Adrenal gland (tissue), 5 donors: ENCODE measurements around the gene PTPRD.

Experiments used
- POLR2A ChIP-seq, 2 donors: fragments of 450-650 bp; IDR thresholded peaks; one replicate each; pipeline ENCODE4 v1.6.1; 2017; ENCODE audit warnings: antibody characterized with exemption in 2 of 2, mild to moderate bottlenecking in 2 of 2, moderate library complexity in 1 of 2
- TF ChIP-seq, protein P1 (sequence below), 6 experiments: fragments of 450-650 bp in 4 of 6; fragments of 200-600 bp in 2 of 6; sonication (generic) in 1 of 6; IDR thresholded peaks; 1 replicate in 5 of 6; 2 replicates in 1 of 6; pipeline versions ENCODE4 v1.5.1 to v1.8.0; 2016 to 2021; ENCODE audit warnings: antibody characterized with exemption in 6 of 6, mild to moderate bottlenecking in 2 of 6, moderate library complexity in 1 of 6
- donor health status: DM: no; HTN: no; CAD: no.

DNA sequence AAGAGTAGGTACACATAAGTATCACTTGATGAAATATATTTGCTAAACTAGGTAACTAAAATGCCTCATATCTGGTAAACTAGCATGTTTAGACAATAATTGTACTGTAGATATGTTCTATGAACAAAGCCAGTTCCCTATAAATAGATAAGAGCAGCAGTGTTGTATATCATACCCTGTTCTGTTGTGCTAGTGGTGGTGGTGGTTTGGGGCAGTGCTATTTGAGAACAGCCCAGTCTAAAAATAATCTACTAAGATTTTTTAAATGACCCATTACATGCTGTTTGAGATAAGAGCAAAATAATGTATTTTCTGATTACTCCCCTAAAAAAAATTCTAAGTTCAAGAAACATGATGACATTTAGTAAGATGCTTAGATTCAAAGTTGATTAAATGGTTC is 1984.0 kb downstream of the PTPRD start:
- TF ChIP-seq, protein P1, sequence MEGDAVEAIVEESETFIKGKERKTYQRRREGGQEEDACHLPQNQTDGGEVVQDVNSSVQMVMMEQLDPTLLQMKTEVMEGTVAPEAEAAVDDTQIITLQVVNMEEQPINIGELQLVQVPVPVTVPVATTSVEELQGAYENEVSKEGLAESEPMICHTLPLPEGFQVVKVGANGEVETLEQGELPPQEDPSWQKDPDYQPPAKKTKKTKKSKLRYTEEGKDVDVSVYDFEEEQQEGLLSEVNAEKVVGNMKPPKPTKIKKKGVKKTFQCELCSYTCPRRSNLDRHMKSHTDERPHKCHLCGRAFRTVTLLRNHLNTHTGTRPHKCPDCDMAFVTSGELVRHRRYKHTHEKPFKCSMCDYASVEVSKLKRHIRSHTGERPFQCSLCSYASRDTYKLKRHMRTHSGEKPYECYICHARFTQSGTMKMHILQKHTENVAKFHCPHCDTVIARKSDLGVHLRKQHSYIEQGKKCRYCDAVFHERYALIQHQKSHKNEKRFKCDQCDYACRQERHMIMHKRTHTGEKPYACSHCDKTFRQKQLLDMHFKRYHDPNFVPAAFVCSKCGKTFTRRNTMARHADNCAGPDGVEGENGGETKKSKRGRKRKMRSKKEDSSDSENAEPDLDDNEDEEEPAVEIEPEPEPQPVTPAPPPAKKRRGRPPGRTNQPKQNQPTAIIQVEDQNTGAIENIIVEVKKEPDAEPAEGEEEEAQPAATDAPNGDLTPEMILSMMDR (IDR thresholded peaks at IDR 0.05) = no peak
- TF ChIP-seq POLR2A (IDR thresholded peaks at IDR 0.05) = no peak
